Activated CD8-positive, alpha-beta memory T cell treated with anti-CD3 and anti-CD28 coated beads, Interleukin-2, amount 50 U/mL, for 1 hour (primary cell): Measurements from ENCODE around the gene FILIP1.

Source experiments
- DNase-seq: peaks from one replicate; pipeline ENCODE4 v3.0.0-alpha.2; 2020; ENCODE audit errors: extremely low read depth

FILIP1 gene

GRCh38 chr6:75381877-75382633 is 111.5 kb downstream of the FILIP1 start:
- no peak for DNase-seq

- no peak for DNase-seq
Measured at GRCh38 chr6:75379536-75379935, 114.1 kb downstream of the FILIP1 start.

DNA sequence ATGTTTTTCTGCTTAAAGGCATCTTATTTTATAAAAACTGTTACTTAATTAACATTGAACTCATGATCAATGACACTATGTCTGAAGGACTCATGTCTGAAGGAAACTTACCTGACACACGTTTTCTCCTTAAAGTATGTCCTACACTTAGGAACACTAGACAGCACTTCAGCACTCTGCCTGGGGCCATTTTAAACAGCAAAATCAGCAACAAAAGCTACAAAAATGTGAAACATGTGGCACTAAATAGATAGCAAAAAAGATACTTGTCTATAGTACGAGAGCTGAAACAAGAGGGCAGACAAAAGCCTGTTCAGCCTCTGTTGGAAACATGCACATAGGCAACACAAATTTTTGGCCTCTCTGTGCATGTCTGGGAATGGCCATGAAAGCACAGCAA is 115.5 kb downstream of the FILIP1 start:
- DNase-seq = no peak

- no peak for DNase-seq
Measured at GRCh38 chr6:75377386-75377785, 116.2 kb downstream of the FILIP1 start.

DNA sequence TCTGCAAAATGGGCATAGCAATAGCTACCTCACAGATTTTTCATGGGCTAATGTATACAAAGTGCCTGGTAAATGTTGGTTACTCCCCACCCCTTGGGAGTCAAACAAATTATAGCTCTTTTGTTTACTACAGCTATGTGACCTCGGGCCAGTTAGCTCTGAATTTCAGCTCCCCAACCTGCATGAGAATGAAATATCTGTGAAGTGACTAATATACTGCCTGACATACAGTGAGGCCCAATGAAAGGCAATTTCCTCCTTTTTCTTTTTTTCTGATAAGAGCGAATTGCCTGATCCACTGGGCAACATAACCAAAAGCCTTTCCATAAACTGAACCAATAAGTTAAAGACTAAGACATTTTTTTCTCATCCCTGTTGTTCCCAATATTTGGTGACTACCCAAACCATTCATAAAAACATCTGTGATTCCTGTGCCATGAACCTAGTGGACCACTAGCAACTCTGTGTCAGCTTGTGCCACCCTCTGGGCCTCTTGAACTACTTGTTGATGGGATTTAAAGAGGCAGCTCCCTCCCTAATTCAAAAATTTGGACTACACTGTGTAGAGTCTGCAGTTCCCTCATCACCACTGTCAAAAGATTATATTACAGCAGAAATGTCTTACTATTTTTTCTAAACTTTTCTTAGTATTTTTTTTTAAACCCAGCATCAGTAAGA is 117.1 kb downstream of the FILIP1 start:
- no peak for DNase-seq

GRCh38 chr6:75374961-75375400 is 118.6 kb downstream of the FILIP1 start:
- no peak for DNase-seq

DNA sequence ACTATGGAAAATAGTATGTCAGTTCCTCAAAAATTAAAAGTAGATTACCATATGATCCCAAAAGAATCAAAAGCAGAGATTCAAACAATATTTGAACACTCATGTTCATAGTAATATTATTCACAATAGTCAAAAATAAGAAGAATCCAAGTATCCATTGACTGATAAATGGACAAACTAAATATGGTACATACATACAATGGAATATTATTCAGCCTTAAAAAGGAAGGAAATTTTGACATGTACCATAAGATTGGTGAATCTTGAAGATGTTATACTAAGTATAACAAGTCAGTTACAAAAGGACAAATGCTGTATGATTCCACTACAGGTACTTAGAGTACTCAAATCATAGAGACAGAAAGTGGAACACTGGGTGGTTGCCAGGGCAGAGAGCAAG is 120.7 kb downstream of the FILIP1 start:
- DNase-seq = no peak

GRCh38 chr6:75370011-75370410 is 123.6 kb downstream of the FILIP1 start:
- DNase-seq = no peak

DNA sequence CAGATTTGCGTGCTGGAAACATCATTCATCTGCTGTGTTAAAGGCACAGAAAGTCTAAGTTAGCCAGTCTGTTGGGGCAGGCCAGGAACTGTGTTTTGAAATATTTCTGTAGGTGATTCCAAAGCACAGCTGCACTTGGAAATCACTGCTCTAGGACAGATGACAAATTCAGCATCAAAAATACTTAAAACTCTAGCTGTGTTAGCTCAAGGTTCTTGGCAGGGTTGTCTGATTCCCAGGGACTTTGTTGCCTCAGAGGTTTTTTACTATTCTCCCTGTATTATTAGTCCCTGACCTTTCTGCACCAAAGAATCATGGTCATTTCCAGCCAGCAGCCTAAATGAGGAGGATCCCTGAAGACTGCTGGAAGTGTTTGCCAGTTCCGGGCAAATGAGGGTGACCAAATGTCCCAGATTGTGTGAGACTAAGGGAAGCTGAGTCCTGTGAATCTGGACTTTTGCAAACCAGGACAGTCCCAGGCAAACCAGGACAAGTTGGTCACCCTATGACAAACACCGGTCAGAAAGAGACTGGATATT is 124.7 kb downstream of the FILIP1 start:
- DNase-seq = no peak

- DNase-seq = no peak
Measured at GRCh38 chr6:75368151-75368779, 125.3 kb downstream of the FILIP1 start.

GRCh38 chr6:75363304-75363703 is 130.3 kb downstream of the FILIP1 start:
- DNase-seq = no peak

GRCh38 chr6:75353644-75354043 is 140.0 kb downstream of the FILIP1 start:
- DNase-seq = no peak

GRCh38 chr6:75351570-75351969 is 142.0 kb downstream of the FILIP1 start:
- no peak for DNase-seq

GRCh38 chr6:75350808-75351207 is 142.8 kb downstream of the FILIP1 start:
- no peak for DNase-seq

- no peak for DNase-seq
Measured at GRCh38 chr6:75350156-75350555, 143.4 kb downstream of the FILIP1 start.

GRCh38 chr6:75349262-75349984 is 144.2 kb downstream of the FILIP1 start:
- no peak for DNase-seq

DNA sequence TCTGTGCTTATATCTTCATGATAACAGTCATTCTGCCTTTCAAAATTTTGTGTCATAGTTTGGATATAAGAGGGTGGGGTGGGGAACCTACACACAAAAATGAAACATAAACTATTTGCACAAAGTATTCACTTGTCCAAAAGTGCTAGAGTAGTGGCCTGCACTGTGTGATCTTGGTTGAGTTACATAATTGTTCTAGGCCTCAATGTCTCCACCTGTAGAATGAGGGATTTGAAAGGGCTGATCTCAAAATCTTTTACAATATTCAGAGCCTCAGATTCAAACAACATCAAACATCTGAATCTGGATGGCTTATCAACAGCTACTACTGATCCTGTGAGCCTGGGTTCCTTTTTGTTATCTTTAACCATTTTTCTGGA is 144.7 kb downstream of the FILIP1 start:
- DNase-seq = no peak

DNA sequence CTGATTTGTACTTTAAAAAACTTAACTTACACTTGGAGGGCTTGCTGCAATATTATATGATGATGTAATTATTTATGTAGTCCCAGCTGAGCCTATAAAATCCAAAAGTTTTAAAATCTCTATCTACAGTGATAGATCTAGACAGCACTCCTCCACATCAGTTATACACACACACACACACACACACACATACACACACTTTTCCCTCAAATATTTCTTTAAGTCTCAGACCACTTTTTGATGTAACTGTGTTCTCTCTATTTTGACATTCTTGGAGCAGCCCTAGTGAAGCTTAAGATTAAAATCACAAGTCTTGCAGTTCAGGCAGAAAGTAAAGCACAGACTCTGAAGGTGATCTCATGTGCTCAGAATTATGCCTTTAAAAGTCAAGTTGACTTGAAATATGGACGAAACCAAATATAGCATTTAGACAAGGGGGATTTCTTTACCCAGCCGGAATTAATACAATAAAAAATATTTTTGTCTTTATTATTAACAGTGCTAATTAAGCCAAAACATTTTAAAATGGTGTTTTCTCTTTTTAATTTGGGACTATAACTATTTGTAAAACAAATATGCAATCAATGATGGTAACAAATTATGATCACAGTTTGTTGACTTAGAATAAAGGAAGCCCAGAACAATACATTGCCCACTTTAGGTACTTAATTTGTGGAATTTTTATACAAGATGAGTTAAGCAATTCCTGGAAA is 145.5 kb downstream of the FILIP1 start:
- no peak for DNase-seq

- no peak for DNase-seq
Measured at GRCh38 chr6:75345413-75345812, 148.2 kb downstream of the FILIP1 start.

- no peak for DNase-seq
Measured at GRCh38 chr6:75344455-75344854, 149.1 kb downstream of the FILIP1 start.

DNA sequence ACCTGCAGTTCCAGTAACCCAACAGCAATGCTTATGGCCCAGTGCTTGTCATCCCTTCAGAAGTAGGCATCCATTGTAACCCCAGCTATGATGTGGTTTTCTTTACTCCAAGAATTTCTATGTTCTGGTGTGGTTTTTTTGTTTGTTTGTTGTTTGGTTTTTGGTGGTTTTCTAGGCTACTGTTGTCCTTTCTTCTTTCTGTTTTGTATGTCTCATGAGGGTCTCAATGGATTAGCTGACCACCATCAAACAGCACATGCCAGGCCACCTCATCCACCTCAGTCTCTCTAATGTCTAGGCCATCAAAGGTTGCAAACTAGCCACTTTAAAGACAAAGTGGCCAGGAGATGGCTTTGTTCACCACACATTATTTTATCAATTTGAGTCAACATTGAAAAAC is 149.6 kb downstream of the FILIP1 start:
- no peak for DNase-seq
